Measurements from ENCODE around the gene SLC39A11.

GRCh38 chr17:73122953-73123605 is 30.6 kb upstream of the SLC39A11 start:
- TF ChIP-seq CTCF (IDR thresholded peaks at IDR 0.05) (no peak), POLR2A (IDR thresholded peaks at IDR 0.05) (no peak)

All from testis (tissue), 2 donors.